Forelimb muscle (tissue), 1 donor: ENCODE data around the gene CNNM2. TPM values are rescaled to one million over a fixed set of nuclear protein-coding genes. Genes with fewer than 3 reads are reported as not detected.
"Not testable (repeated sequence)": the region's sequence is repeated elsewhere in the genome, so short reads cannot be mapped to it uniquely, and the experiment has no call there.

ENCODE experiments used
- DNase-seq: peaks from one replicate; pipeline ENCODE4 v3.0.0-alpha.2; 2013; ENCODE audit warnings: low read depth
- polyA plus RNA-seq: library from polyadenylated mRNA; unstranded; fragments of 120-200 nt; gene quantifications from one replicate; pipeline ENCODE4 v1.2.1, GENCODE V29; 2013; ENCODE audit not compliant: insufficient read length

The CNNM2 gene
- polyA plus RNA-seq, 1 donor: 2.6 TPM

DNA sequence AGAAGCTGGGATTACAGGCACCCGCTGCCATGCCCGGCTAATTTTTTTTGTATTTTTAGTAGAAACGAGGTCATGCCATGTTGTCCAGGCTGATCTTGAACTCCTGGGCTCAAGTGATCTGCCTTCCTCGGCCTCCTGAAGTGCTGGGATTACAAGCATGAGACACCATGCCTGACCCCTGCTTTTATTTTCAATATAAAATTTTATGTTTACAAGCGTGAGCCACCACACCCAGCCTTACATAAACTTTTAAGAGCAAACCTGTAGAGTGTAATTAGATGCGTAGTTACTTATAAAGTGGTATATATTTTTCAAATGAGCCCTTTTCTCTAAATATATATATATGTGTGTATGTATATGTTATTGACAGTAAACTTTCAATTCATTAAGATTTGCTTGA is 8.7 kb downstream of the CNNM2 start:
- DNase-seq: no peak

GRCh38 chr10:102927311-102928010 is 9.4 kb downstream of the CNNM2 start:
- DNase-seq: no peak

GRCh38 chr10:102928442-102928841 is 10.3 kb downstream of the CNNM2 start:
- DNase-seq: not testable (repeated sequence)

DNA sequence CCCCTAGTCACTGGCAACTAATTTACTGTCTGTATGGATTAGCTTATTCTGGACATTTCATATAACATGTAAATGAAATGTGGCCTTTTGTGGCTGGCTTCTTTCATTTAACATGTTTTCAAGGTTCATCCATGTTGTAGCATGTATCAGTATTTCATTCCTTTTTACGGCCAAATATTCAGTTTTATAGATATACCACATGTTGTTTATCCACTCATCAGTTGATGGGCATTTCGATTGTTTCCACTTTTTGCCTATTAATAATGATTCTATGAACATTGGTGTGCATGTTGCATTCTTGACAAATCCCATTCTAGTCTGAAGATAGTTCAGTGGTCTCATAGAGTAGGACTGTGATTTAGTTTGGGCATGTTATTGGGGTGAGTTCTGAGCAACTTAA is 12.6 kb downstream of the CNNM2 start:
- DNase-seq: no peak

DNA sequence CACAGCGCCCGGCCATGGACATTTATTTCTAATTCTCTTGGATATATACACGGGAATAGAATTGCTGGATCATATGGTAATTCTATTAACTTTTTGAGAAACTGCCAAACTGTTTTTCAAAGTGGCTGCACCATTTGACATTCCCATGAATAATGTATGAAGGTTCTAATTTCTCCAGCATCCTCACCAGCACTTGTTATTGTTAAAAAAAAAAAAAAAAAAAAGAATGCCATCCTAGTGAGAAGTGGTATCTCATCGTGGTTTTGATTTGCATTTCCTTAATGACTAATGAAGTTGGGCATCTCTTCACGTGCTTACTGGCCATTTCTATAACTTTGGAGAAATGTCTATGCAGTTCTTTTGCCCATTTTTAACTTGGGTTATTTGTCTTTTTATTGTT is 13.5 kb downstream of the CNNM2 start:
- no peak for DNase-seq

- no peak for DNase-seq
These were observed 17.4 kb downstream of the CNNM2 start for GRCh38 chr10:102935505-102935904.

DNA sequence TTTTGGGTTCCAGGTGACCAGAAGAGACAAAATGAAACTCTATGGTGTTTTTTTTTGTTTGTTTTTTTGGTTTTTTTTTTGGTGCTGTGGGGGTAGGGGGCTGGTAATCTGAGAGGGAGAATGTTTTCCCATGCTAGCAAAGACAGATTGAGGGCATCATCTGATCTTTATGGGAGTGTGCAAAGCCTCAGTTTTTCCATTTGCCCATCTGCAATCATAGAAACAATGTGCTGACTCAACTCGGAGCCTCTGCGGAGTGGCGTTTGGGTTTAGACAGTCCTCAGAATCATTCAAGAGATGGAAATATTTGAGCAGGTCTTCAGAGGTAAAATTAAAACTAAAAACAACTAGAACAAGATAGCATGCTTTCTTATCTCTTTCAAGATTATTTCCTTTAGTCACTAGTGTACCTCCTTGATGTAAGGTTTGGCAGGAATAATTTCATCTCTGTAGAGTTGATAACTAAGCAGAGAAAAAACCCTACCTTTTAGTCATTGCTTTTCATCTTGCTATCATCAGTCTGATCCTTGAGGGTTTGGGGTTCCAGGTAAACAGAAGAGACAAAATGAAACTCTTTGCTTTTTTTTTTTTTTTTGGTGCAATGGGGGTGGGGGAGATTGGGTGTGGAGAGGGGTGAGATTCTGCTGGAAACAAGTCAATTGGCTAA is 18.0 kb downstream of the CNNM2 start:
- no peak for DNase-seq

- no peak for DNase-seq
These were observed 23.3 kb downstream of the CNNM2 start for GRCh38 chr10:102941401-102941800.

- no peak for DNase-seq
These were observed 27.4 kb downstream of the CNNM2 start for GRCh38 chr10:102945449-102945848.

DNA sequence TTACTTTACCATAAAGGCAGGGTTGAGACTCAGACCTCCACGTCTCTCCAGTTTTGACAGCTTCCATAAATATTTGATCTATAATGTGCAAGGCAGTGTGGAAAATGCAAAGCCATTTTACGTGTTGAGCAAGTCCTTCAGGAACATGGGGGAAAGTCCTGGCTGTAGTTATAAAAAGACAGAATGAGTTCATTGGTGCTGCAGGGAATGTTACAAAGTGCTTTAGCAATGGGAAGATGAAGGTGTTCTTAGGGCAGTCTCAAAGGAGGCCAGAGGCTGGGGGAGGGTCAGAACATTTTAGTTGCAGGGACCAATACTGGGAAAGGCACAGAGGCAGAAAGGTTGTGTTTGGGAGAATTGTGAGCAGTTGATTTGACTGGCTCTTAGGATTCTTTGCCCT is 27.9 kb downstream of the CNNM2 start:
- DNase-seq: no peak

DNA sequence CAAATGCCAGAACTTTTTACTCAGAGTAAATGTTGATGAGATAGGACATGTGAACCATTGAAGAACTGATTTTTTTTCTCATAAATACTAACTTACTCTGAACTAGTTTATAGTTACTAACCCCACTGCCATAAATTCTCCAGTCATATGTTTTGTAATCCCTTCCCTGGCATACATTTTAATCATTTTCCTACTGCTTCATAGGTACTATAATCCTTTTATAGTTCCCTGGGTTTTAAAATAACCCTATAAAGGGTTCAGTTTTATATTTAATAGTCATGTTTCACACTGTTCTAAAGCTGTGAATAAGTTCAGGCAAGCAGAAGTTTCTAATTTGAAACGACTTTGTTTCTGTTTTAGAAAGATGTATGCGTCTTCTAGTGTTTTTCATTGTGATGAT is 28.9 kb downstream of the CNNM2 start:
- DNase-seq: no peak

DNA sequence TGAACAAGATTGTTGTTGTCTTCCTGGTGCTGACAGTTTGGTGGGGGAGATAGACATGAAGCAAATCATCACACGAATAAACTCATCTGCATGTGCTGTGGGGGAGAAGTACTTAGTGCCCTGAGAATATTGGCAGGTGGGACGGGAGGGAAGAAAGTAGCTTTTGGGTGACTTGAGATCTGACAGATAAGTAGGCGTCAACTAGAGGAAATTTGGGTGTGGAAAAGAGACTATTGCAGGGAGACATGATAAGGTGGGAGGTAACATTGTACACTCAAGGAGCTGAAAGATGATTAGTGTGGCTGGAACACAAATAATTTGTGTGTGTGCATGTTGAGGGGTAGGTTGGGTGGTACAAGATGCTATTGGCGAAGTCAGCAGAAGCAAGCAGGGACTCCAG is 30.1 kb downstream of the CNNM2 start:
- no peak for DNase-seq

GRCh38 chr10:102948786-102949185 is 30.7 kb downstream of the CNNM2 start:
- DNase-seq: no peak

DNA sequence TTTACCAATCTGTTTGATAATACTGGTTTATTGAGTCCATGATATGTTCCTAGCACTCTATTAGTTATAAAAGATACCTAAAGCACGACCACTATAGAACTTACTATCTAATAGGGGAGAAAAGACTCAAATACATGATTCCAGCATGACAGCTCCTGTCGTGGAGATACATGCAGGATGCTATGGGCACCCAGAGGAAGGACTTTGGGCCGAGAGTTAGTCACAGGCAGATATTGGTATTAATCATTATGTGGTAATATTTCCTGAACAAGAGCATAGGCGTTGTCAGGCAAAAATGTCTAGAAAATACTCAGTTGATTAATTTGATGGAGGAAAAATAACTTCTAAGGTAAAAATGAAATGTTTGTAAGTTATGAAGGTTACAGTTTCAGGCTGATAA is 31.8 kb downstream of the CNNM2 start:
- no peak for DNase-seq

- DNase-seq: no peak
These were observed 33.2 kb downstream of the CNNM2 start for GRCh38 chr10:102951316-102951715.

DNA sequence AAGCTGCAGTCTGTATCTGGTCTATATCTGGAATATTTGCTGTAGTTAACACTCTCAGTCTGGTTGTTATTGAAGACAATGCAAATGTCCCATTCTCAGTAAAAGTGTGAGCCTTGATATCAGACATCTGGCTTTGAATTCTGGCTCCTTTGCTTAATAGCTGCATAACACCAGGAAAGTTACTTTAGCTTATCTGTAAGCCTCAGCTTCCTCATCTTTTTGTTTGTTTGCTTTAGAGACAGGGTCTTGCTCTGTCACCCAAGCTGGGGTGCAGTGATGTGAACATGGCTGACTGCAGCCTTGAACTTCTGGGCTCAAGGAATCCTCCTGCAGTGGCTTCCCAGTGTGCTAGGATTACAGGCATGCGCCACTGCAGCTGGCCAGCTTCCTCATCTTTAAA is 41.3 kb downstream of the CNNM2 start:
- no peak for DNase-seq

GRCh38 chr10:102960157-102960556 is 42.1 kb downstream of the CNNM2 start:
- no peak for DNase-seq

- no peak for DNase-seq
These were observed 44.2 kb downstream of the CNNM2 start for GRCh38 chr10:102962267-102962666.

GRCh38 chr10:102962951-102963755 is 45.1 kb downstream of the CNNM2 start:
- DNase-seq: no peak

DNA sequence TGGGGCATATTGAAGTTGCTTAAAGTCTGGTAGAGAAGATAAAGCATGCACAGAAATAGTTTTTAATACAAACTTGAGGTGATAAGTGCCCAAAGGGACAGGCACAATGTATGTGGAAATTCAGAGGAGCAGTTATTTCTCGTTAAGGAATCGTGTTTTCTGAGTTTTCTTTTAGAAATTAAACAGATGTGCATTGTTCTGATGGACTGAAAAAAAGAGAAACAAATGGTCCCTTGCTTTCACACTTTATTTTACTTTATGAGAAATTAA is 45.6 kb downstream of the CNNM2 start:
- DNase-seq: no peak

DNA sequence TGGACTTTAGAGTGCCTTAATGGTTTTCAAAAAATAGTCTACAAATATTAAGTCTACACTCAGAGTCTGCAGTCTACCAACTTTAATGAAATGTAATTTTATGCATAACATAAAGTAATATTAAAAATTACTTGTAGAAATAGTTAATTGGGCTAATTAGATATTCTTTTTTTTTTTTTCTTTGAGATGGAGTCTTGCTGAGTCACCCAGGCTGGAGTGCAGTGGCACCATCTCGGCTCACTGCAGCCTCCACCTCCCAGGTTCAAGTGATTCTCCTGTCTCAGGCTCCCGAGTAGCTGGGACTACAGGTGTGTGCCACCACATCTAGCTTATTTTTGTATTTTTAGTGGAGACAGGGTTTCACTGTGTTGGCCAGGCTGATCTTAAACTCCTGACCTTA is 46.0 kb downstream of the CNNM2 start:
- DNase-seq: not testable (repeated sequence)

- DNase-seq: no peak
These were observed 46.6 kb downstream of the CNNM2 start for GRCh38 chr10:102964713-102965112.

- no peak for DNase-seq
These were observed 47.3 kb downstream of the CNNM2 start for GRCh38 chr10:102965311-102965851.
